SH-SY5Y (cell line): ENCODE measurements around the gene LEAP2.

Experiments
- GATA2 ChIP-seq: IDR thresholded peaks from 2 replicates; pipeline ENCODE4 v1.6.1; 2011; ENCODE audit warnings: mild to moderate bottlenecking, low read depth, low read length
- GATA3 ChIP-seq: IDR thresholded peaks from 2 replicates; pipeline ENCODE4 v1.6.1; 2011; ENCODE audit warnings: low read depth, mild to moderate bottlenecking, low read length, moderate library complexity

DNA sequence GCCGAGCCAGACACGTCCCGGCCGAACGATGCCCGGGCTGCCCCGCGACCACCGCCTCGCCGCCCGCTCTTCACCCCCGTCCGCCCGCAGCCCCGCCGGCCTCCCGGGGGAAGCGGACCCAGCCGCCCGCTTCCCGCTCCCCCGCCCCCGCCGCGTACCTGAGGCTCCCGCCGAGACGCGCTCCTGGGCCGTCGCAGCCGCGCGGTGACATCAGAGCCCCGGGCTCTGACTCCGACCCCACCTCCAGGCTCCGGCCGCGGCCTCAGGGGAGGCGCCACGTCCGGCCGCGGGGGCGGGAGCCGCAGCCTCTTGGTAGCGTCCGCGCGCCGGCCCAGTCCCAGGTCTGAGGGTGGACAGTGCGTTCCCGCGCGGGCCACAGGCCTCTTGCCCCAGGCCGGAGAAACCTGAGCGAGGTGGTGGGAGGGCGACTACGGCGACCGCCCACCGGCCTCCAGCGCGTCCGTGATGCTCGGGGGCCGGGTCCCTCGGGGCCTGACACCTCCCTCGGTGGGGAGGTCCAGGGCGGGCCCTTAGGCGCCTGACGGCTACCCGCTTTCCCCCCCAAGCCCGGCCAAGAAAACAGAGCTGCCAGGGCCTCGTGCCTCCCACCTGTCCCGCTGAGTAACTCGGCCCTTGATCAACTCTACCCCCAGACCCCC is 42.9 kb upstream of the LEAP2 start, which contains the start of gene SHROOM1:
- TF ChIP-seq GATA2: no peak
- TF ChIP-seq GATA3: no peak
